ENCODE results near the gene VPS13A.

The VPS13A gene

DNA sequence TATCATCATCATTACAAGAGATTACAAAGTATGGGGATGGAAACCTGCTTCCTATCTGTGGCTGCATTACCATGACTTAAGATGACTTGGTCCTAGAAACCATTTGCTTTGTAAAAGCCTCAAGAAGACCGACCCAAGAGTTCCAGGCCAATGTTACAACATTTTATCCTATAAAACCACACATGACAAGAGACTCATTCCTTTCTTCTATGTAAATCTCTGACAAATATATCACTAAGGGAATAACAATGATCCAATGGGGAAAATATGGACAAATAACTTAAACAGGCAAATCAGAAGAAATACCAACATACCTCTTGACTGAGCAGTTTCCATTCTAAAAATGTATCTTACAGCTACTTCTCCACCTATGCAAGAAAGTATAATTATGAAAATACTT is 44.3 kb upstream of the VPS13A start:
- Histone ChIP-seq H3K9me3 (ENCODE audit: control insufficient read depth, insufficient read depth, low read depth, low read length) (no peaks in the 10 kb centered on the region), H3K4me1 (ENCODE audit: control insufficient read depth, insufficient read depth, low read length) (peaks cover 3% of the 10 kb centered on the region; the same call in 1 of the 2 replicates), H3K27ac (ENCODE audit: extremely low read depth, low read depth, low read length) (no peak overlapping the region), H3K36me3 (ENCODE audit: control insufficient read depth in 2 of 2, insufficient read depth in 1 of 2, low read length in 2 of 2) (no peaks in the 10 kb centered on the region), H3K4me3 (ENCODE audit: low read depth, low read length) (no peak overlapping the region)
- ChIA-PET POLR2A (no interaction called here), CTCF (interaction anchor here (1.4 kb wide), 1 partner anchor 34 kb away, joined by 3 read pairs; no protein-coding TSS in a partner anchor)
- TF ChIP-seq MZF1 (tag by site-specific recombination; IDR thresholded peaks at IDR 0.05; ENCODE audit: borderline replicate concordance) (no peak), YY2 (tag by site-specific recombination; IDR thresholded peaks at IDR 0.05) (no peak), ZNF292 (tag by site-specific recombination; IDR thresholded peaks at IDR 0.05; ENCODE audit: borderline replicate concordance, low read depth) (no peak), ZNF335 (tag by site-specific recombination; conservative IDR thresholded peaks at IDR 0.05) (no peak), ZBTB20 (tag by site-specific recombination; IDR thresholded peaks at IDR 0.05) (no peak), SP7 (tag by site-specific recombination; IDR thresholded peaks at IDR 0.05) (no peak), ZNF768 (tag by site-specific recombination; IDR thresholded peaks at IDR 0.05) (no peak), SALL2 (tag by site-specific recombination; IDR thresholded peaks at IDR 0.05; ENCODE audit: borderline replicate concordance) (no peak), ZNF24 (tag by site-specific recombination; IDR thresholded peaks at IDR 0.05) (no peak)

DNA sequence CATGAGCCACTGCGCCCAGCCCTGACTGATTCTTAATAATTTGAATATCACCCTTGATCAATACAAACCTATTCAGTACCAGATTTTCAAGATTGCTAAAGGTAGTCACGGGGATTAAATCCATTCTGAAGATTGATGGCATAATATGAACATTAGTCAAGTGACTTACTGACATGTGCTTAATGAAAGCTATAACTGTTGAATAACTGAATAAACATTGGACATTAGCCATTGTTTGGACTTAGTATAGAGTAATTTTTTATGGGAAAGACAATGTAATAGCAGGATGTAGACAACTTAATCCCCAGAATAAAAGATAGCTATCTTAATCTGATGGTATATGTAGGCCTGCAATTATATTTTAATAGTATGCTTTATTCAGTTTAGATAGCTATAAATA is 35.0 kb upstream of the VPS13A start:
- Histone ChIP-seq H3K4me1 (ENCODE audit: control insufficient read depth, insufficient read depth, low read length) (no peaks in the 10 kb centered on the region; the same call in 1 of the 2 replicates), H3K4me3 (ENCODE audit: low read depth, low read length) (no peak overlapping the region), H3K9me3 (ENCODE audit: control insufficient read depth, insufficient read depth, low read depth, low read length) (no peaks in the 10 kb centered on the region), H3K36me3 (ENCODE audit: control insufficient read depth in 2 of 2, insufficient read depth in 1 of 2, low read length in 2 of 2) (no peaks in the 10 kb centered on the region), H3K27ac (ENCODE audit: extremely low read depth, low read depth, low read length) (no peak overlapping the region)
- TF ChIP-seq ZIC2 (tag by site-specific recombination; IDR thresholded peaks at IDR 0.05), result no peak
- no peak for TF ChIP-seq ZNF514 (tag by site-specific recombination; IDR thresholded peaks at IDR 0.05)
- TF ChIP-seq ZNF335 (tag by site-specific recombination; conservative IDR thresholded peaks at IDR 0.05), result no peak
- TF ChIP-seq ZNF558 (tag by site-specific recombination; IDR thresholded peaks at IDR 0.05), result no peak
- no peak for TF ChIP-seq ZNF302 (tag by site-specific recombination; IDR thresholded peaks at IDR 0.05; ENCODE audit: low read depth)
- no peak for TF ChIP-seq ZNF423 (tag by site-specific recombination; IDR thresholded peaks at IDR 0.05)
- TF ChIP-seq ZNF391 (tag by site-specific recombination; IDR thresholded peaks at IDR 0.05; ENCODE audit: borderline replicate concordance, low read depth), result no peak
- no peak for TF ChIP-seq ZFP41 (tag by site-specific recombination; IDR thresholded peaks at IDR 0.05; ENCODE audit: borderline replicate concordance)
- TF ChIP-seq, protein P1, sequence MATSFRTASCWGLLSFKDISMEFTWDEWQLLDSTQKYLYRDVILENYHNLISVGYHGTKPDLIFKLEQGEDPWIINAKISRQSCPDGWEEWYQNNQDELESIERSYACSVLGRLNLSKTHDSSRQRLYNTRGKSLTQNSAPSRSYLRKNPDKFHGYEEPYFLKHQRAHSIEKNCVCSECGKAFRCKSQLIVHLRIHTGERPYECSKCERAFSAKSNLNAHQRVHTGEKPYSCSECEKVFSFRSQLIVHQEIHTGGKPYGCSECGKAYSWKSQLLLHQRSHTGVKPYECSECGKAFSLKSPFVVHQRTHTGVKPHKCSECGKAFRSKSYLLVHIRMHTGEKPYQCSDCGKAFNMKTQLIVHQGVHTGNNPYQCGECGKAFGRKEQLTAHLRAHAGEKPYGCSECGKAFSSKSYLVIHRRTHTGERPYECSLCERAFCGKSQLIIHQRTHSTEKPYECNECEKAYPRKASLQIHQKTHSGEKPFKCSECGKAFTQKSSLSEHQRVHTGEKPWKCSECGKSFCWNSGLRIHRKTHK (tag by site-specific recombination; IDR thresholded peaks at IDR 0.05), result no peak
- no peak for TF ChIP-seq ZNF114 (tag by site-specific recombination; IDR thresholded peaks at IDR 0.05)
- TF ChIP-seq, protein P2, sequence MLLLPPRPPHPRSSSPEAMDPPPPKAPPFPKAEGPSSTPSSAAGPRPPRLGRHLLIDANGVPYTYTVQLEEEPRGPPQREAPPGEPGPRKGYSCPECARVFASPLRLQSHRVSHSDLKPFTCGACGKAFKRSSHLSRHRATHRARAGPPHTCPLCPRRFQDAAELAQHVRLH (tag by site-specific recombination; IDR thresholded peaks at IDR 0.05), result no peak
- POLR2A ChIA-PET, result no interaction called here
- CTCF ChIA-PET, result interaction anchor here (1.0 kb wide), 1 partner anchor 333 kb away, joined by 3 read pairs; no protein-coding TSS in a partner anchor

DNA sequence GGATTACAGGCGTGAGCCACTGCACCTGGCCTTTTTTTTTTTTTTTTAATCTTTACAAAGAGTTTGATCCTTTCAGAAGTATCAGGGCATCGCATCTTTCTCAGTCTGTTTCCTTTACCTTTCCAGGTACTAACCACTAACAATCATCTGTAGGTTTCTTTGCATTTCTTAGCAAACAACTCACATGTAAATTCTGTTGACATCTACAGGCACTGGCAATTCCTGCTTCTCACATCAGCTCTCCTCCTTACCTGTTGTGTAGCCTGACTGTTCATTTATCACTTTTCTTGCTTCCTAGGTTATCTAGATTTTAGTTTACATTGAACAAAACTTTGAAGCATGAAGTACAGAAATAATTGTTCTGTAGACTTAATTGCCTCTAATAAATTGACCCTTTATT is 27.5 kb upstream of the VPS13A start:
- POLR2A ChIA-PET, result no interaction called here
- no peak overlapping the region for H3K27ac ChIP-seq (ENCODE audit: extremely low read depth, low read depth, low read length)
- TF ChIP-seq ZFP69B (tag by site-specific recombination; IDR thresholded peaks at IDR 0.05), result no peak
- TF ChIP-seq GLIS2 (tag by site-specific recombination; IDR thresholded peaks at IDR 0.05), result no peak
- TF ChIP-seq ZBTB20 (tag by site-specific recombination; IDR thresholded peaks at IDR 0.05), result no peak
- TF ChIP-seq ZBTB48 (tag by site-specific recombination; IDR thresholded peaks at IDR 0.05), result no peak
- TF ChIP-seq ZNF2 (tag by site-specific recombination; IDR thresholded peaks at IDR 0.05), result no peak
- no peak for TF ChIP-seq ZNF747 (tag by site-specific recombination; IDR thresholded peaks at IDR 0.05)
- TF ChIP-seq ZNF433 (tag by site-specific recombination; IDR thresholded peaks at IDR 0.05; ENCODE audit: low read depth), result no peak
- no peak for TF ChIP-seq KLF10 (tag by site-specific recombination; IDR thresholded peaks at IDR 0.05)
- TF ChIP-seq, protein P3, sequence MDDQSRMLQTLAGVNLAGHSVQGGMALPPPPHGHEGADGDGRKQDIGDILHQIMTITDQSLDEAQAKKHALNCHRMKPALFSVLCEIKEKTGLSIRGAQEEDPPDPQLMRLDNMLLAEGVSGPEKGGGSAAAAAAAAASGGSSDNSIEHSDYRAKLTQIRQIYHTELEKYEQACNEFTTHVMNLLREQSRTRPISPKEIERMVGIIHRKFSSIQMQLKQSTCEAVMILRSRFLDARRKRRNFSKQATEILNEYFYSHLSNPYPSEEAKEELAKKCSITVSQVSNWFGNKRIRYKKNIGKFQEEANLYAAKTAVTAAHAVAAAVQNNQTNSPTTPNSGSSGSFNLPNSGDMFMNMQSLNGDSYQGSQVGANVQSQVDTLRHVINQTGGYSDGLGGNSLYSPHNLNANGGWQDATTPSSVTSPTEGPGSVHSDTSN (CRISPR knock-in tag; IDR thresholded peaks at IDR 0.05), result no peak
- TF ChIP-seq, protein P4, sequence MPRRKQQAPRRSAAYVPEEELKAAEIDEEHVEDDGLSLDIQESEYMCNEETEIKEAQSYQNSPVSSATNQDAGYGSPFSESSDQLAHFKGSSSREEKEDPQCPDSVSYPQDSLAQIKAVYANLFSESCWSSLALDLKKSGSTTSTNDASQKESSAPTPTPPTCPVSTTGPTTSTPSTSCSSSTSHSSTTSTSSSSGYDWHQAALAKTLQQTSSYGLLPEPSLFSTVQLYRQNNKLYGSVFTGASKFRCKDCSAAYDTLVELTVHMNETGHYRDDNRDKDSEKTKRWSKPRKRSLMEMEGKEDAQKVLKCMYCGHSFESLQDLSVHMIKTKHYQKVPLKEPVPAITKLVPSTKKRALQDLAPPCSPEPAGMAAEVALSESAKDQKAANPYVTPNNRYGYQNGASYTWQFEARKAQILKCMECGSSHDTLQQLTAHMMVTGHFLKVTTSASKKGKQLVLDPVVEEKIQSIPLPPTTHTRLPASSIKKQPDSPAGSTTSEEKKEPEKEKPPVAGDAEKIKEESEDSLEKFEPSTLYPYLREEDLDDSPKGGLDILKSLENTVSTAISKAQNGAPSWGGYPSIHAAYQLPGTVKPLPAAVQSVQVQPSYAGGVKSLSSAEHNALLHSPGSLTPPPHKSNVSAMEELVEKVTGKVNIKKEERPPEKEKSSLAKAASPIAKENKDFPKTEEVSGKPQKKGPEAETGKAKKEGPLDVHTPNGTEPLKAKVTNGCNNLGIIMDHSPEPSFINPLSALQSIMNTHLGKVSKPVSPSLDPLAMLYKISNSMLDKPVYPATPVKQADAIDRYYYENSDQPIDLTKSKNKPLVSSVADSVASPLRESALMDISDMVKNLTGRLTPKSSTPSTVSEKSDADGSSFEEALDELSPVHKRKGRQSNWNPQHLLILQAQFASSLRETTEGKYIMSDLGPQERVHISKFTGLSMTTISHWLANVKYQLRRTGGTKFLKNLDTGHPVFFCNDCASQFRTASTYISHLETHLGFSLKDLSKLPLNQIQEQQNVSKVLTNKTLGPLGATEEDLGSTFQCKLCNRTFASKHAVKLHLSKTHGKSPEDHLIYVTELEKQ (tag by site-specific recombination; IDR thresholded peaks at IDR 0.05; ENCODE audit: borderline replicate concordance), result no peak

More for the DNA sequence above, 27.5 kb upstream of the VPS13A start:
- CTCF ChIA-PET, result interaction anchor here (0.6 to 1.8 kb wide), 6 partner anchors 10 to 1488 kb away, joined by 3 to 9 read pairs (median 6); no protein-coding TSS in a partner anchor
- Histone ChIP-seq H3K4me3 (ENCODE audit: low read depth, low read length) (no peak overlapping the region), H3K9me3 (ENCODE audit: control insufficient read depth, insufficient read depth, low read depth, low read length) (no peaks in the 10 kb centered on the region), H3K4me1 (ENCODE audit: control insufficient read depth, insufficient read depth, low read length) (no peaks in the 10 kb centered on the region), H3K36me3 (ENCODE audit: control insufficient read depth in 2 of 2, insufficient read depth in 1 of 2, low read length in 2 of 2) (no peaks in the 10 kb centered on the region)

Data from HEK293 (cell line).